MM.1S (cell line): ENCODE measurements around the gene SLC2A13.

Source experiments
- CTCF ChIP-seq: fragments of 300-600 bp; sonication (generic); IDR thresholded peaks from 2 replicates; pipeline ENCODE4 v1.5.1; 2016; ENCODE audit warnings: antibody characterized with exemption, low read length, mixed read lengths
- EZH2 ChIP-seq: fragments of 300-600 bp; sonication (generic); optimal IDR thresholded peaks from 2 replicates; pipeline ENCODE3; 2017; ENCODE audit warnings: low read depth, mild to moderate bottlenecking, antibody characterized with exemption, low read length, mixed read lengths

GRCh38 chr12:40031965-40032364, 73.9 kb downstream of the SLC2A13 start:
- no peak for TF ChIP-seq CTCF
- TF ChIP-seq EZH2 = no peak
